Measurements from ENCODE around the gene GRAMD1A.
"Not testable (repeated sequence)": the region's sequence is repeated elsewhere in the genome, so short reads cannot be mapped to it uniquely, and the experiment has no call there.

Gene GRAMD1A

DNA sequence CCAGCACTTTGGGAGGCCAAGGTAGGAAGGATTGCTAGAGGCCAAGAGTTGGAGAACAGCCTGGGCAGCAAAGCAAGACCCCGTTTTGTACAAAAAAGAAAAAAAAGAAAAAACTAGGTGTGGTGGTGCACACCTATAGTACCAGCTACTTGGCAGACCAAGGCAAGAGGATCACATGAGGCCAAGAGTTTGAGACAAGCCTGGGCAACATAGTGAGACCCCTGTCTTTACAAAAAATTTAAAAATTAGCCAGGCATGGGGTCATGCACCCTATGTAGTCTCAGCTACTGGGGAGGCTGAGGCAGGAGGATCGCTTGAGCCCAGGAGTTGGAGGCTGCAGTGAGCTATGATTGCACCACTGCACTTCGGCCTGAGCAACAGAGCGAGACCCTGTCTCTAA, 14.7 kb downstream of the GRAMD1A start:
- H3K27ac ChIP-seq (ENCODE audit: low read depth, low read length); H3K4me3 ChIP-seq (ENCODE audit: low read depth in 1 of 2, low read length in 2 of 2); H3K9ac ChIP-seq (ENCODE audit: low read length); H3K9me3 ChIP-seq (ENCODE audit: low read length); H3K27me3 ChIP-seq (ENCODE audit: control insufficient read depth in 1 of 2, insufficient read depth in 2 of 2, low read length in 2 of 2): not testable (repeated sequence)
- Histone ChIP-seq H3K4me1 (ENCODE audit: insufficient read depth, low read length) (peaks cover 11% of the 10 kb centered on the region), H3K36me3 (ENCODE audit: insufficient read depth, low read length) (peaks cover 68% of the 10 kb centered on the region)

DNA sequence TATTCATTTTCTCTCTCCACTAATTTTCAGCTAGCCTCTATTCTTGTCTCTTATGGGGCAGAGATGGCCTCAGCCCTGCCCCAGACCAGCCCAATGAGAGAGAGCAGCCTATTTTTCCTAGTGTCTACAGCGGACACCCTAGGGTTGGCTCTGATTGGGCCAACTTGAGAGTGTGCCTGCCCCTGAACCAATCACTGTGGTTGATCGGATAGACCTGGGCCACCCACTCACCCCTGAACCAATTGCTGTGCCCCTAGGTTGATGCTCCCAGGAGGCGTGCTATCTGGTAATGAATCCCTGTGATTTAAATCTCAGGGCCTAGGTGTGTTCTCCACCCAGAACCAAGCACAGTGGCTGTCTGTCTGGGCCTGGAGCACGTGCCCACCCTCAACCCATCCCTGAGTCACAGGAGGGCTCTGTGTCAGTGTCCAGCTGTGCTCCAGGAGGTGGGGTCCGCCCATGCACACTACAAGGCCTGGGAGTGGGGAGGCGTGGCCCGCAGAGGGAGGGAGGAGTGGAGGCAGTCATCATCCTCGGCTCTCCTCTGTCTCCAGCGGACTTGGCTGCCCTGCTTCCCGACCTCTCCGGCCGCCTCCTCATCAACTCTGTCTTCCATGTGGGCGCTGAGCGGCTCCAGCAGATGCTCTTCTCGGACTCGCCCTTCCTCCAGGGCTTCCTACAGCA, 15.3 kb downstream of the GRAMD1A start:
- no peaks in the 10 kb centered on the region for H3K9me3 ChIP-seq (ENCODE audit: low read length)
- H3K4me3 ChIP-seq (ENCODE audit: low read depth in 1 of 2, low read length in 2 of 2), result no peak overlapping the region
- no peak overlapping the region for H3K27ac ChIP-seq (ENCODE audit: low read depth, low read length)
- H3K36me3 ChIP-seq (ENCODE audit: insufficient read depth, low read length), result peaks cover 65% of the 10 kb centered on the region
- peaks cover 11% of the 10 kb centered on the region for H3K4me1 ChIP-seq (ENCODE audit: insufficient read depth, low read length)
- no peak overlapping the region for H3K9ac ChIP-seq (ENCODE audit: low read length)
- no peaks in the 10 kb centered on the region for H3K27me3 ChIP-seq (ENCODE audit: control insufficient read depth in 1 of 2, insufficient read depth in 2 of 2, low read length in 2 of 2)

DNA sequence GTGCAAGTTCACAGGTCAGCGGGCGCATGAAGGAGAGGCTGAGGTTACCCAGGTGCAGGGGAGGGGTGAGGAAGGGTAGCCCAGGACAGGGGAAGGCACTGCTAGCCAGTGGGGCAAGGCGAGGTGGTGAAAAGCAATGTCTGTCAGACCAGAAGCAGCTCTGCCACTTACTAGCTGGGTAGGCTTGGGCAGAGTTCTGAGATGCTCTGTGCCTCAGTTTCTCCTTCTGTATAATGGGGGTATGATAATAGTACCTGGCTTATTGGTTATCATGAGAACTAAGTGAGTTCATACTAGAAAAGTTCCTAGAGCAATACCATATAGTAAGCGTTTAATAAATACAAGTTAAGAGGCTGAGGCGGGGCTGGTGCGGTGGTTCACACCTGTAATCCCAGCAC, 15.8 kb downstream of the GRAMD1A start:
- Histone ChIP-seq H3K27ac (ENCODE audit: low read depth, low read length) (no peak overlapping the region), H3K9me3 (ENCODE audit: low read length) (no peaks in the 10 kb centered on the region), H3K4me3 (ENCODE audit: low read depth in 1 of 2, low read length in 2 of 2) (no peak overlapping the region), H3K4me1 (ENCODE audit: insufficient read depth, low read length) (peaks cover 11% of the 10 kb centered on the region), H3K9ac (ENCODE audit: low read length) (no peak overlapping the region), H3K27me3 (ENCODE audit: control insufficient read depth in 1 of 2, insufficient read depth in 2 of 2, low read length in 2 of 2) (no peaks in the 10 kb centered on the region), H3K36me3 (ENCODE audit: insufficient read depth, low read length) (peaks cover 66% of the 10 kb centered on the region)

DNA sequence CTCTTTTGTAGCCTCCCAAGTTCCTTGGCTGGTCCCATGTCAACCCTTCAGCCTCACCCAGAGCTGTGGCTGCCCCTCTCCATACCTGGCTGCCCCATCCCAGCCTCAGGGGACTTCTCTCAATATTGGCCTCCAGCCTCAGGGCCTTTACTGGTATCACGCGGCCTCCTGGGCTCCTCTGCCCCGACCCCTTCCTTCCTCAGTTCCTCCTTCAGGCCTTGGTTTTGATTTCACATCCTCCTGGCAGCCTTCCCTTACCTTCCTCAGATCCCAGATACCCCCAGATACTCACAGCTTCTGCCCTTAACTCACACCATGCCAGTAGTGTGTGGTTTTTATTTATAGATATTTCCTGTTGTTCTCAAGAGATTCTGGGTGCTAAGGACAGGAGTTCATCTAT, 17.4 kb downstream of the GRAMD1A start:
- no peak overlapping the region for H3K9ac ChIP-seq (ENCODE audit: low read length)
- peaks cover 73% of the 10 kb centered on the region for H3K36me3 ChIP-seq (ENCODE audit: insufficient read depth, low read length)

DNA sequence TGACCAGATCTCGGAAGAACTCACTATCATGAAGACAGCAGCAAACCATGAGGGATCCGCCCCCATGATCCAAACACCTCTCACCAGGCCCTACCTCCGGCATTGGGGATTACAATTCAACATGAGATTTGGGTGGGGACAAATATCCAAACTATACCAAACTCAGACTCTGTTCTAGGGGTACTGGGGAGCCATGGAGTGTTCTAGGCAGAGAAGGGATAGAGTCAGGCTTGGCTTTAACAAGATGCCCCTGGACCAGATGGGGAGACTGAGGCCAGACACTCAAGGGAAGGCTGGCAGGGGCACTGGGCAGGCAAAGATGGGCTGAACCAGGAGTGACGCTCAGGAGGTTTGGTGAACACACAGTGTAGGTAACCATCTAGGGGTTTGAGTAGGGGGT, 18.3 kb downstream of the GRAMD1A start:
- peaks cover 80% of the 10 kb centered on the region for H3K36me3 ChIP-seq (ENCODE audit: insufficient read depth, low read length)
- H3K9me3 ChIP-seq (ENCODE audit: low read length), result no peaks in the 10 kb centered on the region
- H3K4me3 ChIP-seq (ENCODE audit: low read depth in 1 of 2, low read length in 2 of 2), result no peak overlapping the region
- H3K9ac ChIP-seq (ENCODE audit: low read length), result no peak overlapping the region
- H3K4me1 ChIP-seq (ENCODE audit: insufficient read depth, low read length), result no peaks in the 10 kb centered on the region
- no peak overlapping the region for H3K27ac ChIP-seq (ENCODE audit: low read depth, low read length)
- no peaks in the 10 kb centered on the region for H3K27me3 ChIP-seq (ENCODE audit: control insufficient read depth in 1 of 2, insufficient read depth in 2 of 2, low read length in 2 of 2)

More for the DNA sequence above, 17.4 kb downstream of the GRAMD1A start:
- Histone ChIP-seq H3K27ac (ENCODE audit: low read depth, low read length) (no peak overlapping the region), H3K4me3 (ENCODE audit: low read depth in 1 of 2, low read length in 2 of 2) (no peak overlapping the region), H3K4me1 (ENCODE audit: insufficient read depth, low read length) (peaks cover 8% of the 10 kb centered on the region), H3K27me3 (ENCODE audit: control insufficient read depth in 1 of 2, insufficient read depth in 2 of 2, low read length in 2 of 2) (no peaks in the 10 kb centered on the region), H3K9me3 (ENCODE audit: low read length) (no peaks in the 10 kb centered on the region)

DNA sequence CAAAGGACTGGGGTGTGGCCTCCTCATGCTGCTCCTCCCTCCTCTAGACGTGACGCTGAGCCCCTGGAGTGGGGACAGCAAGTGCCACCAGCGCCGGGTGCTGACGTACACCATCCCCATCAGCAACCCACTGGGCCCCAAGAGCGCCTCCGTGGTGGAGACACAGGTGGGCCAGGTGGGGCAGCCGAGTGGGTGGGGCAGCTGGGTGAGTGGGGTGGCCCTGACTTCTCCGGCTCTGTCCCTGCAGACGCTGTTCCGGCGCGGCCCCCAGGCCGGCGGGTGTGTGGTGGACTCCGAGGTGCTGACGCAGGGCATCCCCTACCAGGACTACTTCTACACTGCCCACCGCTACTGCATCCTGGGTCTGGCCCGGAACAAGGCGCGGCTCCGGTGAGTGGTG, 19.0 kb downstream of the GRAMD1A start:
- no peak overlapping the region for H3K4me3 ChIP-seq (ENCODE audit: low read depth in 1 of 2, low read length in 2 of 2)
- no peak overlapping the region for H3K9ac ChIP-seq (ENCODE audit: low read length)
- H3K27ac ChIP-seq (ENCODE audit: low read depth, low read length), result no peak overlapping the region
- peaks cover 83% of the 10 kb centered on the region for H3K36me3 ChIP-seq (ENCODE audit: insufficient read depth, low read length)
- no peaks in the 10 kb centered on the region for H3K27me3 ChIP-seq (ENCODE audit: control insufficient read depth in 1 of 2, insufficient read depth in 2 of 2, low read length in 2 of 2)
- H3K4me1 ChIP-seq (ENCODE audit: insufficient read depth, low read length), result no peaks in the 10 kb centered on the region
- H3K9me3 ChIP-seq (ENCODE audit: low read length), result no peaks in the 10 kb centered on the region

DNA sequence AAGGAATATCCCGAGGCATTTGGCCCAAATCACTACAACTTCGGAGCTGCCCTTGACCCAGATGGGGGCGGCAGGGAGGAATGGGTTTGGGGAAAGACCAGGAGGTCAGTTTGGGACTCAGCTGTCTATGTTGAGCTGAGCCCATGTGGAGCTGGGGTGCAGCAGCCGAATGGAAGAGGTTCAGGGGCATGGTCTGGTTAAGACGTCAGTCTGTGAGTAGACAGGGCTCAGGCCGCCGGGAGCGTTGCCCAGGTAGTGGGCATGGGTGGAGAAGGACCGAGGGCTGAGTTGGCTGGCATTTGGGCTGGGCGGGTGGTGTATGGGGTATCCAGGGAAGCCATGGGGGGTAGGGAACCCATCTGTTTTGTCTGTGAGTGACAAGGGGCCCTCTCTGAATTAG, 20.9 kb downstream of the GRAMD1A start:
- Histone ChIP-seq H3K9me3 (ENCODE audit: low read length) (no peaks in the 10 kb centered on the region), H3K4me1 (ENCODE audit: insufficient read depth, low read length) (no peaks in the 10 kb centered on the region), H3K4me3 (ENCODE audit: low read depth in 1 of 2, low read length in 2 of 2) (no peak overlapping the region), H3K27ac (ENCODE audit: low read depth, low read length) (no peak overlapping the region), H3K9ac (ENCODE audit: low read length) (no peak overlapping the region), H3K27me3 (ENCODE audit: control insufficient read depth in 1 of 2, insufficient read depth in 2 of 2, low read length in 2 of 2) (no peaks in the 10 kb centered on the region), H3K36me3 (ENCODE audit: insufficient read depth, low read length) (peaks cover 74% of the 10 kb centered on the region)

DNA sequence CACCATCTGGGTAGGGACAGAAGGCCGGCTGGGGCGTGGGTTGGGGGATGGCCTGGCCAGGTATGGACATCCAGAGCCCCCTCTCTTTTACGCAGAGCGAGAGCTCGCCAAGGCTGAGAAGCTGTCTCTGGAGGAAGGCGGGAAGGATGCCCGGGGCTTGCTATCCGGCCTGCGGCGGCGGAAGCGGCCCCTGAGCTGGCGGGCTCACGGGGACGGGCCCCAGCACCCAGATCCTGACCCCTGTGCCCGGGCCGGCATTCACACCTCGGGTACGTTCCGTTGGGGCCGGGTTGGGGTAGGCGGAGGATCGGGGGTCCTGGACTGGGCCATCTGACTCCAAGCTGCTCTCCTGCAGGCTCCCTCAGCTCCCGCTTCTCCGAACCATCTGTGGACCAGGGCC, 21.5 kb downstream of the GRAMD1A start:
- Histone ChIP-seq H3K36me3 (ENCODE audit: insufficient read depth, low read length) (peaks cover 75% of the 10 kb centered on the region), H3K4me1 (ENCODE audit: insufficient read depth, low read length) (no peaks in the 10 kb centered on the region), H3K27ac (ENCODE audit: low read depth, low read length) (no peak overlapping the region), H3K9me3 (ENCODE audit: low read length) (no peaks in the 10 kb centered on the region), H3K27me3 (ENCODE audit: control insufficient read depth in 1 of 2, insufficient read depth in 2 of 2, low read length in 2 of 2) (no peaks in the 10 kb centered on the region), H3K4me3 (ENCODE audit: low read depth in 1 of 2, low read length in 2 of 2) (no peak overlapping the region), H3K9ac (ENCODE audit: low read length) (no peak overlapping the region)

DNA sequence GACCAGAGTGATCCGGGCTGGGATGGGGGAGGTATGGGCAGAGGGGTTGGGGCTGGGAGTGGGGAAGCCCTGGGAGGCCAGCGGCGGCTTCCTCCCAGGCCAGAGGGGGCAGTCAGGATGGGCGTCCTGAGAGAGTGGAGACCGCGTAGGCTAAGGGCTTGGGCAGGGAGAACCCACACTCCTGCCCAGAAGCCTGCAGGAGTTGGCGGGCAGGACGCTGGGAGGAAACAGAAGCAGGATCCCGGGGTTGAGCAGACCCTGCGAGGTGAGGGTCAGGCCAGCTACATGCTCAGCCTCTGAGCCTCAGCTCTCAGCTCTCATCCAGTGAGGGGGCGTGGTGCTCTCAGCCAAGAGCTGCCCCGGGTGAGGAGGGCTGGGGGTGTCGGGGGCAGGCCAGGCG, 22.3 kb downstream of the GRAMD1A start:
- no peaks in the 10 kb centered on the region for H3K4me1 ChIP-seq (ENCODE audit: insufficient read depth, low read length)
- no peaks in the 10 kb centered on the region for H3K27me3 ChIP-seq (ENCODE audit: control insufficient read depth in 1 of 2, insufficient read depth in 2 of 2, low read length in 2 of 2)
- H3K27ac ChIP-seq (ENCODE audit: low read depth, low read length), result no peak overlapping the region
- no peak overlapping the region for H3K9ac ChIP-seq (ENCODE audit: low read length)
- no peaks in the 10 kb centered on the region for H3K9me3 ChIP-seq (ENCODE audit: low read length)
- H3K36me3 ChIP-seq (ENCODE audit: insufficient read depth, low read length), result peaks cover 74% of the 10 kb centered on the region
- H3K4me3 ChIP-seq (ENCODE audit: low read depth in 1 of 2, low read length in 2 of 2), result no peak overlapping the region

DNA sequence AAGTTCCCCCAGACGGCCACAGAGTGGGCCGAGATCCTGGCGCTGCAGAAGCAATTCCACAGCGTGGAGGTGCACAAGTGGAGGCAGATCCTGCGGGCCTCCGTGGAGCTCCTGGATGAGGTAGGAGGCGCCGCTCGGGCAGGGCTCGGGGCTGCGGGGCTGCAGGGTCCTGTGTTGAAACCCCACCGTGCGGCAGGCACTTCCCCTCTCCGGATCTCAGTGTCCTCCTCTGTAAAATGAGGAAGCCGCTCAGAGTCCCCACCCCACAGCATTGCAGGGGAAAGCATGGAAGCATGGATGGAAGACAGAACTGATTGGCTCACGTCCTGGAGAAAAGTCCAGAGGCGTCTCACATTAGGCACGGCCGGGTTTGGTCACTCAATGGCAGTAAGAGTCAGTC, 23.3 kb downstream of the GRAMD1A start:
- Histone ChIP-seq H3K9ac (ENCODE audit: low read length) (no peak overlapping the region), H3K36me3 (ENCODE audit: insufficient read depth, low read length) (peaks cover 68% of the 10 kb centered on the region), H3K27ac (ENCODE audit: low read depth, low read length) (no peak overlapping the region), H3K27me3 (ENCODE audit: control insufficient read depth in 1 of 2, insufficient read depth in 2 of 2, low read length in 2 of 2) (no peaks in the 10 kb centered on the region), H3K4me1 (ENCODE audit: insufficient read depth, low read length) (no peaks in the 10 kb centered on the region), H3K9me3 (ENCODE audit: low read length) (no peaks in the 10 kb centered on the region), H3K4me3 (ENCODE audit: low read depth in 1 of 2, low read length in 2 of 2) (no peak overlapping the region)

DNA sequence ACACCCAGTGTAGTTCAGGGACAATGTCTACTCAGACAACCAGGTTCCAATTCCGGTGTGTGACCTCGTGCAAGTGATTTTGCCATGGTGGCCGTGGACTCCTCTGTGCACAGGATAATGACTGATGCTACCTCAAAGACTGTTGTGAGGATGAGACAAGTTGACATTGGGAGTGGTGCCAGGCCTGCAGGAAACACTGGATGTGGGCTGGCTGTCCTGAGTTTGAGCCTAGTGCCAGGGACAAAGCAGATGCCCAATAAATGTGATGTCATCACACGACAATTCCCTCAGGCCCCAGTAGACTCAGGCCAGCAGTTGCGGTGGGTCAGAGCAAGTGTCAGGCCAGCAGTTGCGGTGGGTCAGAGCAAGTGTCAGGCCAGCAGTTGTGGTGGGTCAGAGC, 24.0 kb downstream of the GRAMD1A start:
- Histone ChIP-seq H3K36me3 (ENCODE audit: insufficient read depth, low read length) (peaks cover 61% of the 10 kb centered on the region), H3K4me3 (ENCODE audit: low read depth in 1 of 2, low read length in 2 of 2) (no peak overlapping the region), H3K9ac (ENCODE audit: low read length) (no peak overlapping the region), H3K4me1 (ENCODE audit: insufficient read depth, low read length) (no peaks in the 10 kb centered on the region), H3K9me3 (ENCODE audit: low read length) (no peaks in the 10 kb centered on the region), H3K27ac (ENCODE audit: low read depth, low read length) (no peak overlapping the region), H3K27me3 (ENCODE audit: control insufficient read depth in 1 of 2, insufficient read depth in 2 of 2, low read length in 2 of 2) (no peaks in the 10 kb centered on the region)

DNA sequence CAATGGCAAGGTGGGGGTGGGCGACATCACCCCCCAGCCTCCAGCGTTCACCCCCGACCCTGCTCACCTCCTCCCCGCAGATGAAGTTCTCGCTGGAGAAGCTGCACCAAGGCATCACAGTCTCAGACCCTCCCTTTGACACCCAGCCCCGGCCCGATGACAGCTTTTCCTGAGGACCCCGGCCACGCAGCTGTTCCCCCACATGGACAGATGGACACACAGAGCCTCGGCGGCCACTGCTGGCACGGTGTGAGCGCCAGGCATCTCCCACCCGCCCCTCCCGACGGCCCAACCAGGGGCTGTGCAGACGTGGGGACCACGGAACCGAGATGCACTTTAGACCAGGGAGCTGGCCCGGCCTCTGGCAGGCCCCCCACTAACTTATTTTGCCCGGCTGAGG, 25.8 kb downstream of the GRAMD1A start:
- H3K27ac ChIP-seq (ENCODE audit: low read depth, low read length), result no peak overlapping the region

More for the DNA sequence above, 25.8 kb downstream of the GRAMD1A start:
- Histone ChIP-seq H3K9me3 (ENCODE audit: low read length) (no peaks in the 10 kb centered on the region), H3K27me3 (ENCODE audit: control insufficient read depth in 1 of 2, insufficient read depth in 2 of 2, low read length in 2 of 2) (no peaks in the 10 kb centered on the region), H3K9ac (ENCODE audit: low read length) (no peak overlapping the region), H3K4me1 (ENCODE audit: insufficient read depth, low read length) (peaks cover 4% of the 10 kb centered on the region), H3K36me3 (ENCODE audit: insufficient read depth, low read length) (peaks cover 46% of the 10 kb centered on the region), H3K4me3 (ENCODE audit: low read depth in 1 of 2, low read length in 2 of 2) (no peak overlapping the region)
